MM.1S (cell line): ENCODE measurements around the gene ALDH18A1.
A peak's percentile ranks its signal among the peaks of the same experiment; 100 is the strongest.

Experiments used
- DNase-seq: peaks from one replicate; pipeline ENCODE4 v3.0.0-alpha.2; 2015
- H2AFZ ChIP-seq: fragments of 300-600 bp; sonication (generic); 2 replicates; pipeline ENCODE4 v1.6.0; 2016; ENCODE audit warnings: antibody characterized with exemption, low read length
- H3F3A ChIP-seq: fragments of 300-600 bp; sonication (generic); 2 replicates; pipeline ENCODE4 v1.6.1; 2016; ENCODE audit warnings: mild to moderate bottlenecking, antibody characterized with exemption, low read length, moderate library complexity, mixed read lengths; ENCODE audit not compliant: insufficient read depth
- H3K27ac ChIP-seq: fragments of 300-600 bp; sonication (generic); 2 replicates; pipeline ENCODE4 v1.5.1; 2016; ENCODE audit warnings: mild to moderate bottlenecking, low read length
- H3K27me3 ChIP-seq: fragments of 300-600 bp; sonication (generic); replicated peaks from 2 replicates; pipeline ENCODE4 v1.6.0; 2016; ENCODE audit warnings: low read length; ENCODE audit not compliant: insufficient read depth
- H3K36me3 ChIP-seq: fragments of 300-600 bp; sonication (generic); replicated peaks from 2 replicates; pipeline ENCODE4 v1.6.1; 2016; ENCODE audit warnings: mild to moderate bottlenecking, low read length, mixed read lengths; ENCODE audit not compliant: insufficient read depth
- H3K4me1 ChIP-seq: fragments of 300-600 bp; sonication (generic); 2 replicates; pipeline ENCODE4 v1.6.1; 2016; ENCODE audit warnings: low read length, mixed read lengths
- H3K4me2 ChIP-seq: fragments of 300-600 bp; sonication (generic); 2 replicates; pipeline ENCODE4 v1.6.0; 2016; ENCODE audit warnings: low read depth, low read length
- H3K4me3 ChIP-seq: fragments of 300-600 bp; sonication (generic); 2 replicates; pipeline ENCODE4 v1.5.1; 2016; ENCODE audit warnings: low read length, mixed read lengths
- H3K79me2 ChIP-seq: fragments of 300-600 bp; sonication (generic); 2 replicates; pipeline ENCODE4 v1.6.1; 2016; ENCODE audit warnings: mixed run types, low read length, mixed read lengths
- H3K9ac ChIP-seq: fragments of 300-600 bp; sonication (generic); 2 replicates; pipeline ENCODE4 v1.6.1; 2016; ENCODE audit warnings: low read length, mixed read lengths
- H3K9me2 ChIP-seq: fragments of 300-600 bp; sonication (generic); replicated peaks from 2 replicates; pipeline ENCODE4 v1.6.1; 2016; ENCODE audit warnings: mild to moderate bottlenecking, low read length, mixed read lengths; ENCODE audit not compliant: insufficient read depth
- H3K9me3 ChIP-seq: fragments of 300-600 bp; sonication (generic); replicated peaks from 2 replicates; pipeline ENCODE4 v1.6.1; 2016; ENCODE audit warnings: mild to moderate bottlenecking, low read length, mixed read lengths; ENCODE audit not compliant: insufficient read depth
- H4K20me1 ChIP-seq: fragments of 300-600 bp; sonication (generic); 2 replicates; pipeline ENCODE4 v1.6.1; 2016; ENCODE audit warnings: mild to moderate bottlenecking, low read length, moderate library complexity, mixed read lengths; ENCODE audit not compliant: insufficient read depth
- CTCF ChIP-seq: fragments of 300-600 bp; sonication (generic); IDR thresholded peaks from 2 replicates; pipeline ENCODE4 v1.5.1; 2016; ENCODE audit warnings: antibody characterized with exemption, low read length, mixed read lengths
- EZH2 ChIP-seq: fragments of 300-600 bp; sonication (generic); optimal IDR thresholded peaks from 2 replicates; pipeline ENCODE3; 2017; ENCODE audit warnings: low read depth, mild to moderate bottlenecking, antibody characterized with exemption, low read length, mixed read lengths
- EZH2phosphoT487 ChIP-seq: fragments of 300-600 bp; sonication (generic); IDR thresholded peaks from 2 replicates; pipeline ENCODE4 v1.6.1; 2018; ENCODE audit warnings: antibody characterized with exemption, low read length

The ALDH18A1 gene

GRCh38 chr10:95602382-95602781, 54.1 kb downstream of the ALDH18A1 start:
- no peak for DNase-seq
- H3K27ac ChIP-seq, result no peak overlapping the region
- H3K4me3 ChIP-seq, result no peak overlapping the region
- no peaks in the 10 kb centered on the region for H3K9me2 ChIP-seq
- no peaks in the 10 kb centered on the region for H3K9me3 ChIP-seq
- H4K20me1 ChIP-seq, result no peaks in the 10 kb centered on the region
- H3K4me1 ChIP-seq, result no peaks in the 10 kb centered on the region
- H3K36me3 ChIP-seq, result no peaks in the 10 kb centered on the region; the same call in 1 of the 2 replicates
- H3K27me3 ChIP-seq, result no peaks in the 10 kb centered on the region
- no peak for TF ChIP-seq CTCF
- TF ChIP-seq EZH2, result no peak
- no peak for TF ChIP-seq EZH2phosphoT487
- H3F3A ChIP-seq, result no peaks in the 10 kb centered on the region
- no peaks in the 10 kb centered on the region for H3K79me2 ChIP-seq
- H3K9ac ChIP-seq, result no peak overlapping the region
- H2AFZ ChIP-seq, result no peak overlapping the region
- no peak overlapping the region for H3K4me2 ChIP-seq

DNA sequence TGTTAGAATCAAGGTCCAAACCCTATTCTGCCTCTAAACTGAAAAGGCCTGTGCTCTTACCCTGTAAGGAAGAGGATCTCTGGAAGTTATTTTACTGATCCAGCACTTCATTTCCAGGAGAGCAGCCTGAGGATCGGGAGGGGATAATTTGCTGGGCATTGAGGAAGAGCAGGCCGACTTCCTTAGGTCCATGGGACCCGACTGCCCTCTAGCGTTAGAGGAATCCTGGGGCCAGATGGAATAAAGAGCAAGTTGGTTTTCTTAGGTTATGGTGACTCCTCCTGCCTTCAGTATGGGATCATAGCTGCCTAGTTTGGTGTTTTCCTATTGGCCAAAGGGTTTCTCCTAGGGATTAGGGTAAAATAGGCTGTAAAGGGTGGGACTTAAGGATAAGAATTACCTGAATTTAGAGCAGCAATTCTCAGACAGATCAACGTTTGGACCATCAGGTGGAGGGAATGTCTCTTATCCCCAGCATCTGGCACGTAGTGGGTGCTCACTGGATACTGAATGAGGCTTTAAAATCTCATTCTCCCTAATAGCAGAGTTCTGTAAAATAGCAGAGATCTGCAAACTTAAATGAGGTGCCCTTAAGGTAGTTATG, 55.3 kb downstream of the ALDH18A1 start:
- H3K4me1 ChIP-seq, result no peaks in the 10 kb centered on the region
- H3F3A ChIP-seq, result no peaks in the 10 kb centered on the region
- peak; percentile 70 for DNase-seq
- TF ChIP-seq CTCF (peak; percentile 93), EZH2phosphoT487 (no peak)
- no peaks in the 10 kb centered on the region for H3K9me3 ChIP-seq
- H3K4me3 ChIP-seq, result no peak overlapping the region
- no peak overlapping the region for H3K27ac ChIP-seq
- H3K9ac ChIP-seq, result no peak overlapping the region
- no peaks in the 10 kb centered on the region for H4K20me1 ChIP-seq
- no peaks in the 10 kb centered on the region for H3K9me2 ChIP-seq
- no peaks in the 10 kb centered on the region for H3K27me3 ChIP-seq
- peak overlapping the region; percentile 22; the same call in 1 of the 2 replicates for H2AFZ ChIP-seq
- no peaks in the 10 kb centered on the region; the same call in 1 of the 2 replicates for H3K36me3 ChIP-seq
- H3K4me2 ChIP-seq, result no peak overlapping the region
- no peaks in the 10 kb centered on the region for H3K79me2 ChIP-seq

GRCh38 chr10:95600158-95600557, 56.4 kb downstream of the ALDH18A1 start:
- DNase-seq, result no peak

More at GRCh38 chr10:95600158-95600557, 56.4 kb downstream of the ALDH18A1 start:
- no peaks in the 10 kb centered on the region for H3K9me2 ChIP-seq
- no peaks in the 10 kb centered on the region for H3F3A ChIP-seq
- no peak overlapping the region for H3K4me2 ChIP-seq
- no peak overlapping the region for H3K9ac ChIP-seq
- H4K20me1 ChIP-seq, result no peaks in the 10 kb centered on the region
- no peaks in the 10 kb centered on the region for H3K36me3 ChIP-seq
- no peak overlapping the region for H3K4me3 ChIP-seq
- no peaks in the 10 kb centered on the region for H3K9me3 ChIP-seq
- H3K79me2 ChIP-seq, result no peaks in the 10 kb centered on the region
- no peaks in the 10 kb centered on the region for H3K4me1 ChIP-seq
- H3K27ac ChIP-seq, result no peak overlapping the region
- H2AFZ ChIP-seq, result no peak overlapping the region
- H3K27me3 ChIP-seq, result no peaks in the 10 kb centered on the region
- TF ChIP-seq CTCF, result no peak
- TF ChIP-seq EZH2, result no peak
- TF ChIP-seq EZH2phosphoT487, result no peak
